GM13977 (cell line): ENCODE data around the gene FBXL22.
"Not testable (repeated sequence)": the region's sequence is repeated elsewhere in the genome, so short reads cannot be mapped to it uniquely, and the experiment has no call there.

ENCODE experiments used
- DNase-seq: peaks from one replicate; pipeline ENCODE4 v3.0.0; 2012; ENCODE audit warnings: low spot score
- in situ Hi-C: fragments of 300-500 bp; cut with MboI; formaldehyde crosslinking; loops from one replicate; pipeline ENCODE4 v1.12.0; 2022; ENCODE audit warnings: low sequenced_read_pairs, low pct_unique_long_range_greater_than_20kb, mixed read lengths, inconsistent platforms; ENCODE audit not compliant: unreplicated experiment
- TF ChIP-seq, protein P1 (sequence below): IDR thresholded peaks from 2 replicates; pipeline ENCODE4 v1.5.1; 2012; ENCODE audit warnings: mild to moderate bottlenecking, control low read depth; ENCODE audit not compliant: insufficient read depth; ENCODE audit errors: extremely low read depth, missing control alignments

Gene FBXL22

DNA sequence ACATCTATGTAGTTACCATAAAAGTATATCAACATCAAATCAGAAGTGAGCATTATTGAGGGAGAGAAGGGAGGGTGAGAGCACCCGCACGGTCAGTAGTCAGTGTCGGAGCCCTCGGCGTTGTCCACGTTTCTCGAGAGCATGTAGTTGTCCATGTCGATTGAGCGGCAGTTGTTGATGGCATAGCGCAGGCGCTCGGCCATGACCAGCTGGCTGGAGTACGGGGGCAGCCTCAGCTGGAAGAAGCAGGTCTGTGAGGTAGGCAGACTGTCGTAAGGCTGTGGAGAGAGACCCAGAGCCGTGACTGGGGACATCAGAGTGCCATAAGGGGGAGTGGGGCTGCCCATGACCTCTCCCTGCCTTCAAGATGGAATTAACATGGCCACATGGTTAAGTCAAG lies 11.8 kb downstream of the FBXL22 start:
- in situ Hi-C loops = loop anchor here (25.0 kb wide), 1 partner anchor 453 kb away; no protein-coding TSS in a partner anchor
- TF ChIP-seq, protein P1, sequence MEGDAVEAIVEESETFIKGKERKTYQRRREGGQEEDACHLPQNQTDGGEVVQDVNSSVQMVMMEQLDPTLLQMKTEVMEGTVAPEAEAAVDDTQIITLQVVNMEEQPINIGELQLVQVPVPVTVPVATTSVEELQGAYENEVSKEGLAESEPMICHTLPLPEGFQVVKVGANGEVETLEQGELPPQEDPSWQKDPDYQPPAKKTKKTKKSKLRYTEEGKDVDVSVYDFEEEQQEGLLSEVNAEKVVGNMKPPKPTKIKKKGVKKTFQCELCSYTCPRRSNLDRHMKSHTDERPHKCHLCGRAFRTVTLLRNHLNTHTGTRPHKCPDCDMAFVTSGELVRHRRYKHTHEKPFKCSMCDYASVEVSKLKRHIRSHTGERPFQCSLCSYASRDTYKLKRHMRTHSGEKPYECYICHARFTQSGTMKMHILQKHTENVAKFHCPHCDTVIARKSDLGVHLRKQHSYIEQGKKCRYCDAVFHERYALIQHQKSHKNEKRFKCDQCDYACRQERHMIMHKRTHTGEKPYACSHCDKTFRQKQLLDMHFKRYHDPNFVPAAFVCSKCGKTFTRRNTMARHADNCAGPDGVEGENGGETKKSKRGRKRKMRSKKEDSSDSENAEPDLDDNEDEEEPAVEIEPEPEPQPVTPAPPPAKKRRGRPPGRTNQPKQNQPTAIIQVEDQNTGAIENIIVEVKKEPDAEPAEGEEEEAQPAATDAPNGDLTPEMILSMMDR = no peak

DNA sequence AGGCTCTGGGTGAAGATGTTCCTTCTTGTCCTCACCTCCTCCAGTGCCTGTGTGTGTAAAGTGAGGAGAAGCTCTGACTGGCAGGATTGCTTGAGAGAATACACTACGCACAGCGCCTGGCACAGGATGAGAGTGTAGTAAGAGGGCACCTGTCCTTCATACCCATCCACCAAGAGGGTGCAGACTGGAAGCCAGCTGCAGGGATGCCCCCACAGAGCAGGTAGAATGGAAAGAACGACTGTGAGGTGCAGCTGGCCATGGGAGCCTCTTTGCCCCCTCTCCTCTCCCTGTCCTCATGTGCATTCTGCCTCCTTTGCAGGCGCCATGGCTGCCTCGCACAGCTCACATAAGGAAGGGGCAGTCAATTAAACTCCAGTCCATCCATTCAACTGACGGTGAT lies 12.3 kb downstream of the FBXL22 start:
- no peak for DNase-seq
- in situ Hi-C loops = loop anchor here (25.0 kb wide), 1 partner anchor 453 kb away; no protein-coding TSS in a partner anchor
- TF ChIP-seq, protein P1 = no peak

More for the DNA sequence above, 11.8 kb downstream of the FBXL22 start:
- no peak for DNase-seq

DNA sequence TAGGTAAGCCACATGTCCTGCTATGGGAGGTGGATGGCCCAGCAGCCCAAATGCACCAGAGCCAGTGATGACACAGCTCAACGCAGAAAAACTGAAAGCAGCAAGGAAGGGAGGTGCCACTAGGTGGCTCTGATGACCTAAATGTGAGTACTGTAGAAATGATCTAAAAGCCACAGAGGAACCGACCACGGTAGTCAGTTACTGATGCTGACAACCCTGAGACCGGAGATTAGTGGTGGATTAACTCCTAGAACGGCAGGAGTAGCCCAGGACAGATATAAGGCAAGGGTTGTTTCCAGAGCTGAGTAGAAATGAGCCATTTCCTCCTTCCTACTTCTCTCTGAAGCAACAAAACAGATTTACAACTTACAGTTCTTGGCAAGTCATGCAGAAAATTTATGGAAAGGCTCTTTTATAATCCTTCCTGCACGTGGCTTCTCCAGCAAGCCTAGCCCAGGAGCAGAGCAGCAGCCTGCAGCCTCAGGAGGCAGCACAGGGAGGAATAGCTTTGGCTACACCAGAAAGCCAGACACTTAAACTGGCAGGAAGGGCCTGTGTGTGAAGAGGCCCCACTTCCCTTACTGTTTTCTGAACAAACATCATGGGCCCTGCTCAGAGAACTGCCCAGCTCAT lies 13.1 kb downstream of the FBXL22 start:
- peak; percentile 83 for DNase-seq
- TF ChIP-seq, protein P1 = peak; percentile 84
- in situ Hi-C loops = loop anchor here (25.0 kb wide), 1 partner anchor 452 kb away; no protein-coding TSS in a partner anchor

DNA sequence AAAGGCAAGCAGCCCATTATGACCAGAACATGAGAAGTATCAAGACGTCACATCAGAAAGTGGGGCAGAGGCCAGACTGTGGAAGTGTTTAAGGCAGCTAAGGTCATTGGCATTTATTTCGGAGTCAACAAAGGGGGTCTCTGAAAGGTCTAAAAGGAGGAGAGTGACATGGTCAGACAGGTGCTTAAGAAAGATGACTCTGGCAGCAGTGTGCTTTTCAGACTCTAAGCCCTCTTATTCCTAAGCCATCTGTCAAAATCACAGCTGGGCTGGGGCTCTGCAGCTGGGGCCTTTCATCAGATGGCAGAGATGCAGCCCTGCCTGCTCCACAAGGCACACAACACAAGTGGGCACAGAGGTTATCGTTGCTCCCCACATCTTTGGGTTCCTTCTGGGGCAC lies 14.0 kb downstream of the FBXL22 start:
- no peak for DNase-seq
- TF ChIP-seq, protein P1 = no peak
- in situ Hi-C loops = loop anchor here (25.0 kb wide), 1 partner anchor 451 kb away; no protein-coding TSS in a partner anchor

DNA sequence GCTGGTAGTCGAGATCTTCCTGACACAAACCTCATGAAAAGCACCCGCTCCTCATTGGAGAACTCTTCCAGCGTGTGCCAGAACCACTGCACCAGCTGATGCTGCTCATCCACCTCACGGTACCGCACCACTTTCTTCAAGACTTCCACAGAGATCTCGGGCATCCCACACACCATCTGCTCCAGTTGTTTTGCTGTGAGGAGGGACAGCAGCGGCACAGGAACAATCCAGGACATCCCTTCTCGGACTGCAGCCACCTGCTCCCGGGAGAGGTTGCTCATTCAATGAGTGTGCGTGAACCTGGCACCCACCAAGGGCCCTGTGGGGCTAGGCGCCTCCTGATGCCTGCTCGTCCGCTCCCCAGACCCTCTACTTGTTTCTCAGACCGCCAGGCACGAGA lies 15.1 kb downstream of the FBXL22 start:
- in situ Hi-C loops = loop anchor here (25.0 kb wide), 1 partner anchor 450 kb away; no protein-coding TSS in a partner anchor

DNA sequence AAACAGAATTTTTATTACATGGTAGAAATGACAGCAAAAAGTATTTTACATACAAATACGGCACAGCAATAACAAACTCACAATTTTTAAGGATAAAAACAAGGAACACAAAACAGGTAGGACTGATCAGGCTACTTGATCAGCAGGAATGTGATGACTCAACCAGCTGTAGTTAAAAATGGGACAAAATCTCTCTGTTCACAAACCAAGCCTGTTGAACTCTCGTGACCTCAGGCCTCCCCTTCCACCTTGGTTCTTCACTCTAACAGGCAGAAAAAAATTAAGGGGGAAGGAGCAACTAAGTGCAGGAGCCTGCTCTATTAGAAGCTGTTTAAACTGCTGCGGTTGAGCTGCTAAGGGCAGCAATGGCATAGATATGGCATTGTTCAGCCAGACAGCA lies 18.7 kb downstream of the FBXL22 start:
- in situ Hi-C loops = loop anchor here (25.0 kb wide), 1 partner anchor 446 kb away; no protein-coding TSS in a partner anchor
- no peak for DNase-seq
- TF ChIP-seq, protein P1 = no peak

More for the DNA sequence above, 15.1 kb downstream of the FBXL22 start:
- TF ChIP-seq, protein P1 = no peak
- DNase-seq = no peak

DNA sequence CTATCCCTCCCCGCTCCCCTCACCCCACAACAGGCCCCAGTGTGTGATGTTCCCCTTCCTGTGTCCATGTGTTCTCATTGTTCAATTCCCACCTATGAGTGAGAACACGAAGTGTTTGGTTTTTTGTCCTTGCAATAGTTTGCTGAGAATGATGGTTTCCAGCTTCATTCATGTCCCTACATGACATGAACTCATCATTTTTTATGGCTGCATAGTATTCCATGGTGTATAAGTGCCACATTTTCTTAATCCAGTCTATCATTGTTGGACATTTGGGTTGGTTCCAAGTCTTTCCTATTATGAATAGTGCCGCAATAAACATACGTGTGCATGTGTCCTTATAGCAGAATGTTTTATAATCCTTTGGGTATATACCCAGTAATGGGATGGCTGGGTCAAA lies 20.0 kb downstream of the FBXL22 start:
- DNase-seq = not testable (repeated sequence)
- in situ Hi-C loops = loop anchor here (25.0 kb wide), 1 partner anchor 445 kb away; no protein-coding TSS in a partner anchor

DNA sequence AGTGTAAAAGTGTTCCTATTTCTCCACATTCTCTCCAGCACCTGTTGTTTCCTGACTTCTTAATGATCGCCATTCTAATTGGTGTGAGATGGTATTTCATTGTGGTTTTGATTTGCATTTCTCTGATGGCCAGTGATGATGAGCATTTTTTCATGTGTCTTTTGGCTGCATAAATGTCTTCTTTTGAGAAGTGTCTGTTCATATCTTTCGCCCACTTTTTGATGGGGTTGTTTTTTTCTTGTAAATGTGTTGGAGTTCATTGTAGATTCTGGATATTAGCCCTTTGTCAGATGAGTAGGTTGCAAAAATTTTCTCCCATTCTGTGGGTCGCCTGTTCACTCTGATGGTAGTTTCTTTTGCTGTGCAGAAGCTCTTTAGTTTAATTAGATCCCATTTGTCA lies 20.4 kb downstream of the FBXL22 start:
- in situ Hi-C loops = loop anchor here (25.0 kb wide), 1 partner anchor 445 kb away; no protein-coding TSS in a partner anchor
- not testable (repeated sequence) for DNase-seq

DNA sequence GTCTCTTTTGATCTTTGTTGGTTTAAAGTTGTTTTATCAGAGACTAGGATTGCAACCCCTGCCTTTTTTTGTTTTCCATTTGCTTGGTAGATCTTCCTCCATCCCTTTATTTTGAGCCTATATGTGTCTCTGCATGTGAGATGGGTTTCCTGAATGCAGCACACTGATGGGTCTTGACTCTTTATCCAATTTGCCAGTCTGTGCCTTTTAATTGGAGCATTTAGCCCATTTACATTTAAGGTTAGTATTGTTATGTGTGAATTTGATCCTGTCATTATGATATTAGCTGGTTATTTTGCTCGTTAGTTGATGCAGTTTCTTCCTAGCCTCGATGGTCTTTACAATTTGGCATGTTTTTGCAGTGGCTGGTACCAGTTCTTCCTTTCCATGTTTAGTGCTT lies 23.6 kb downstream of the FBXL22 start:
- not testable (repeated sequence) for DNase-seq
- in situ Hi-C loops = loop anchor here (25.0 kb wide), 1 partner anchor 442 kb away; no protein-coding TSS in a partner anchor
